Skeletal muscle tissue (tissue), 4 donors: ENCODE data around the gene ZNF845. TPM values are rescaled to one million over a fixed set of nuclear protein-coding genes. Genes with fewer than 3 reads are reported as not detected.
"Not testable (repeated sequence)": the region's sequence is repeated elsewhere in the genome, so short reads cannot be mapped to it uniquely, and the experiment has no call there.

Source experiments
- H3K27ac ChIP-seq: one replicate; pipeline ENCODE4 v1.7.0; 2013; ENCODE audit warnings: mild to moderate bottlenecking, low read depth, low read length, inconsistent platforms
- H3K27me3 ChIP-seq, 3 donors: one replicate each; pipeline ENCODE4 v1.7.0; 2013; ENCODE audit warnings: low read length in 3 of 3; ENCODE audit not compliant: control insufficient read depth in 3 of 3, insufficient read depth in 3 of 3
- H3K36me3 ChIP-seq, 3 donors: one replicate each; pipeline ENCODE4 v1.7.0; 2013; ENCODE audit warnings: low read length in 3 of 3; ENCODE audit not compliant: control insufficient read depth in 3 of 3, insufficient read depth in 3 of 3
- H3K4me1 ChIP-seq, 3 donors: one replicate each; pipeline ENCODE4 v1.7.0; 2013; ENCODE audit warnings: low read length in 3 of 3, mild to moderate bottlenecking in 3 of 3; ENCODE audit not compliant: control insufficient read depth in 3 of 3, insufficient read depth in 3 of 3
- H3K4me3 ChIP-seq, 3 donors: one replicate each; pipeline ENCODE4 v1.7.0; 2013; ENCODE audit warnings: low read length in 3 of 3
- H3K9ac ChIP-seq, 3 donors: one replicate each; pipeline ENCODE4 v1.7.0; 2013; ENCODE audit warnings: low read length in 3 of 3, mild to moderate bottlenecking in 3 of 3, moderate library complexity in 2 of 3, low read depth in 1 of 3
- H3K9me3 ChIP-seq, 3 donors: one replicate each; pipeline ENCODE4 v1.7.0; 2013; ENCODE audit warnings: low read length in 3 of 3; ENCODE audit not compliant: control insufficient read depth in 3 of 3
- total RNA-seq: library from RNA; depleted of rRNA; stranded (reverse); fragments of >200 nt; gene quantifications from one replicate; pipeline ENCODE4 v1.2.3, GENCODE V29; 2014
- donor health status: Osteomylitis.

The ZNF845 gene
- total RNA-seq, 1 donor from 2014 or later = 3.7 TPM

- H3K9ac ChIP-seq = peak overlapping the region in 1 of 3 donors; percentile 54
- H3K27ac ChIP-seq = no peak overlapping the region
- H3K36me3 ChIP-seq = no peaks in the 10 kb centered on the region
- no peaks in the 10 kb centered on the region for H3K27me3 ChIP-seq
- peaks cover 0 to 7% (median 0%) of the 10 kb centered on the region in 3 donors for H3K4me1 ChIP-seq
- H3K9me3 ChIP-seq = peaks cover 4 to 8% (median 5%) of the 10 kb centered on the region in 3 donors
- H3K4me3 ChIP-seq = peak overlapping the region in 1 of 3 donors; percentile 67
Observed at GRCh38 chr19:53332484-53332883, 1.1 kb upstream of the ZNF845 start.

GRCh38 chr19:53333066-53333462, 485 bp upstream of the ZNF845 start:
- no peaks in the 10 kb centered on the region for H3K27me3 ChIP-seq
- peak overlapping the region in 2 of 3 donors; percentile 51 to 54 for H3K9ac ChIP-seq
- no peaks in the 10 kb centered on the region for H3K36me3 ChIP-seq
- peaks cover 0 to 7% (median 0%) of the 10 kb centered on the region in 3 donors for H3K4me1 ChIP-seq
- H3K9me3 ChIP-seq = peaks cover 4 to 5% (median 5%) of the 10 kb centered on the region in 3 donors
- no peak overlapping the region for H3K27ac ChIP-seq
- H3K4me3 ChIP-seq = peak overlapping the region; percentile 67 to 93 (median 71)

- not testable (repeated sequence) for H3K27me3 ChIP-seq, H3K4me1 ChIP-seq
Observed at GRCh38 chr19:53344403-53344802, 10.9 kb downstream of the ZNF845 start.

GRCh38 chr19:53355739-53356138, 22.2 kb downstream of the ZNF845 start:
- H3K36me3 ChIP-seq = peaks cover 10 to 11% (median 11%) of the 10 kb centered on the region in 3 donors

More at GRCh38 chr19:53344403-53344802, 10.9 kb downstream of the ZNF845 start:
- H3K4me3 ChIP-seq, H3K27ac ChIP-seq, H3K9ac ChIP-seq, H3K9me3 ChIP-seq: not testable (repeated sequence)
- peaks cover 20 to 48% (median 23%) of the 10 kb centered on the region in 3 donors for H3K36me3 ChIP-seq

GRCh38 chr19:53357821-53358581, 24.5 kb downstream of the ZNF845 start:
- H3K36me3 ChIP-seq = no peaks in the 10 kb centered on the region
- no peak overlapping the region for H3K27ac ChIP-seq
- no peaks in the 10 kb centered on the region for H3K4me1 ChIP-seq
- no peak overlapping the region for H3K4me3 ChIP-seq
- no peak overlapping the region for H3K9ac ChIP-seq
- peaks cover 11 to 15% (median 14%) of the 10 kb centered on the region in 3 donors for H3K9me3 ChIP-seq
- no peaks in the 10 kb centered on the region for H3K27me3 ChIP-seq

More at GRCh38 chr19:53355739-53356138, 22.2 kb downstream of the ZNF845 start:
- Histone ChIP-seq H3K4me3 (no peak overlapping the region), H3K9me3 (peaks cover 23 to 36% (median 24%) of the 10 kb centered on the region in 3 donors), H3K27me3 (no peaks in the 10 kb centered on the region), H3K27ac (no peak overlapping the region), H3K9ac (no peak overlapping the region), H3K4me1 (no peaks in the 10 kb centered on the region)

- peaks cover 4 to 12% (median 5%) of the 10 kb centered on the region in 3 donors for H3K9me3 ChIP-seq
- H3K4me3 ChIP-seq, H3K9ac ChIP-seq, H3K4me1 ChIP-seq, H3K27ac ChIP-seq, H3K36me3 ChIP-seq, H3K27me3 ChIP-seq: not testable (repeated sequence)
Observed at GRCh38 chr19:53360056-53360455, 26.5 kb downstream of the ZNF845 start.

GRCh38 chr19:53365134-53365898, 31.8 kb downstream of the ZNF845 start, which contains the start of gene ZNF525:
Gene ZNF525, plus strand, starts transcription at chr19:53365705. Its CDS starts 6,577 bp downstream, at chr19:53372282.
- Histone ChIP-seq H3K27me3 (no peaks in the 10 kb centered on the region), H3K4me3 (peak within 1 kb of the TSS; percentile 64 to 76 (median 74))

GRCh38 chr19:53365899-53366493, 32.4 kb downstream of the ZNF845 start:
- H3K27me3 ChIP-seq = no peaks in the 10 kb centered on the region
- H3K4me3 ChIP-seq = peak overlapping the region; percentile 64 to 76 (median 74)
- H3K9me3 ChIP-seq = no peaks in the 10 kb centered on the region
- no peaks in the 10 kb centered on the region for H3K36me3 ChIP-seq
- peaks cover 0 to 5% (median 0%) of the 10 kb centered on the region in 3 donors for H3K4me1 ChIP-seq
- H3K9ac ChIP-seq = peak overlapping the region; percentile 45 to 65 (median 64)
- H3K27ac ChIP-seq = no peak overlapping the region

More at GRCh38 chr19:53365134-53365898, 31.8 kb downstream of the ZNF845 start, which contains the start of gene ZNF525:
- Histone ChIP-seq H3K27ac (no peak within 1 kb of the TSS), H3K9me3 (no peaks in the 10 kb centered on the region), H3K36me3 (no peaks in the 10 kb centered on the region), H3K4me1 (peaks cover 0 to 5% (median 0%) of the 10 kb centered on the region in 3 donors), H3K9ac (peak within 1 kb of the TSS; percentile 45 to 65 (median 64))

GRCh38 chr19:53372196-53372595, 38.6 kb downstream of the ZNF845 start:
- no peak overlapping the region for H3K9ac ChIP-seq

More at GRCh38 chr19:53372196-53372595, 38.6 kb downstream of the ZNF845 start:
- Histone ChIP-seq H3K27ac (no peak overlapping the region), H3K9me3 (no peaks in the 10 kb centered on the region), H3K4me1 (no peaks in the 10 kb centered on the region), H3K27me3 (no peaks in the 10 kb centered on the region), H3K36me3 (peaks cover 0 to 14% (median 0%) of the 10 kb centered on the region in 3 donors), H3K4me3 (no peak overlapping the region)
